HG02678 (cell line): ENCODE data around the gene SAMD13.

Source experiments
- ATAC-seq: cut with Tn5 transposase; IDR thresholded peaks from one replicate; pipeline ENCODE4 v1.9.1; 2021; ENCODE audit warnings: mild to moderate bottlenecking, moderate library complexity; ENCODE audit not compliant: unreplicated experiment

Gene SAMD13

GRCh38 chr1:84339503-84339902 is 38.0 kb downstream of the SAMD13 start:
- ATAC-seq: no peak

DNA sequence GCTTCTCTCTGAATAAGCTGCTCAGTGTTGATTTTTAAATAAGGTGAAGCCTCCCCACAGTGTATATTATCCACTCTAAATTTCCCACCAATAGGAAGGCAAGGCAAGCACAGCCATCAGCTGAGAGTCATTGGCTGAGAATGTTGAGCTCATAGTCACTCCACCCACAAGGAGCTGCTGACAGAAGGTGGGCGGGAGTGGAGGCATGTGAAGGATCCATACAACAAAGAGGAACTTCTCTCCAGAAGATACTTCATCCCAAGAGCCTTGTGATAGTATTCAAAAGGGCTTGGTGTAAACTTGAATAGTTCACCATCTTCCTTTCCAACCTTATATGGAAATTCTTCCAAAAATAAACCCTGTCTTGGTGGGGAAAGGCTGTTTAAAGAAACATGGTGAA is 42.8 kb downstream of the SAMD13 start:
- ATAC-seq: no peak

GRCh38 chr1:84345220-84345619 is 43.7 kb downstream of the SAMD13 start:
- ATAC-seq: no peak

- no peak for ATAC-seq
These were observed 45.9 kb downstream of the SAMD13 start for GRCh38 chr1:84347271-84347931.

DNA sequence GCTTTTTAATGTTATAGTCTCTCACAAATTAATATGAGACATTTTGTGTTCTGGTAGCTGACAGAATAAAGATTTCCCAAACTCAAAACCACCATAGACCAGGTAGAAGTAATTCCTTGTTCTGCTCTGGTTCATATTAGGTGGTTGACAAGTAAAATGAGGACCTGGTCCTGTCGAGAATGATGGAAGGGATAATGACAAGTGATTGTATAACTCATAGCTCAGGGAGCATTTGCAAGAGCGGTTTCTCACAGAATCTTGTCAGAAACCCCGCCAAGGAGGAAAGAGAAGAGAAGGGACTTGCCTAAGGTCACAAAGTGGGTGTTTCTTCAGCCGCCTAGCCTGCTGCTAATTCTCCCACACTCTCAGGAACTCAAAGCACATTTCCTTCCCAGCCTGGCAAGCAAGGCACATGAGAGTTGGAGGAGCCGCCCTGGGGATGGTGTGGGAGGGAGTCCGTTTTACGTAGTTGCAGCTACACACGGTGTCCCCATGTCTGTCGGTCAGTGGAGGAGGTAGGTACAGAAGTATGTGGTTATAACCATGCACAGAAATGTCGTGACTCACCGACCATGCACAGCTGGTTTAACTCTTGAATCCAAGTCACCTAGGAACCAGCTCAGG is 46.5 kb downstream of the SAMD13 start:
- no peak for ATAC-seq

GRCh38 chr1:84348759-84349158 is 47.3 kb downstream of the SAMD13 start:
- ATAC-seq: no peak

- no peak for ATAC-seq
These were observed 48.6 kb downstream of the SAMD13 start for GRCh38 chr1:84350104-84350503.

DNA sequence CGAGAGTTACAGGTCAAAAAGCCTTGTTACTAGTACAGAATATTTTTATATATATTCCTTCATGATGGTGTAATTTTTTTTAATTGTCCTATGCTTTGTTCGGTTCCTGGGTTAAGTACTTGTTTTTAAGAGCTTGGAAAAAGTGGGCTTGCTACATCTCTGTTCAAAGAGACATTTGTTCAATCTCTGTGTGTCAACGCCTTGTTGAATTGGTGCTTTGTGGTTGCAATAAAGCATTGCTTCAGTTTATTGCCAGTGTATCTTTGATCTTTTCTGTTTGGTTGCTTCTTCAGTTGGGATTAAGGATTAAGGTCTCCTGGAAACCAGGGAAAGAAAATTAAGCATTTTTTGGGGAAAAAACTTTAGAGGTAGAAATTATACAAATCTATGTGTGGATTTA is 49.0 kb downstream of the SAMD13 start:
- ATAC-seq: no peak

DNA sequence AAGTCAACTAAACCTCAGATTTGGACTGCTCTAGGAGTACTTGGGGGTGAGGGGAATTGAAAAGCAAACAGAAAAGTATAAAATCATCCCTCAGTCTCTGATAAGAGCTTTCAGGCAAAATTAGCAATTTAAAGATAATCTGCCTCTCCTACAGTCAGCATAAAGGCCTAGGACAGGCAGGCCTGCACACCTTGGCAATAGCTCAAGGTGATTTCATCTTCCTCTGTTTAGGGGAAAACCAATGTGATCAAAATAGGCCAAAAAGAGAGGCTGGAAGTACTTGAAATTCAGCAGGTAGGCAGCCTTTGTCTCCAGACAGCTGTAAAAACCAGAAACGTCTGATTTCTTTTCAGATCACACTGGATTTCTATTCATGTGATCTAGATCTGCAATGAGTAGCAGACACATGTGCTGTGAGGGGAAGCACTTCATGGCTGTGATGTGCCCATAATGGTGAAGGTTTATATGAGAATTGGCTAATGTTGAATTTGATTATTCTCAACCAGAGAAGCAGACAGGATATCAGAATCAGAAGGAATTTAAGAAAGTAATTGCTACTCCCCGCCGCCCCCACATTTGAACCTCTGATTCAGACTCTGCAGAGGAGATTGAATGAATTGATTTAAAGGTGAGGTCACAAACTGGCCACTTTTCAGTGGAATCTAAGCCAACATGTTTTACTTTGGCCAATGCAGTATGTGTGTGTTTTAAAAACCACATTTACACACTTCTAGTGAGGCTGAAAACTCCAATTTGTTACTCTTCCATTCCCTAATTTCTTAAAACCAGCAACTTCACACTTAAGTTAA is 51.0 kb downstream of the SAMD13 start:
- no peak for ATAC-seq

GRCh38 chr1:84353695-84354094 is 52.2 kb downstream of the SAMD13 start:
- no peak for ATAC-seq

GRCh38 chr1:84355556-84355955 is 54.0 kb downstream of the SAMD13 start:
- no peak for ATAC-seq

GRCh38 chr1:84356881-84357280 is 55.4 kb downstream of the SAMD13 start:
- ATAC-seq: no peak

DNA sequence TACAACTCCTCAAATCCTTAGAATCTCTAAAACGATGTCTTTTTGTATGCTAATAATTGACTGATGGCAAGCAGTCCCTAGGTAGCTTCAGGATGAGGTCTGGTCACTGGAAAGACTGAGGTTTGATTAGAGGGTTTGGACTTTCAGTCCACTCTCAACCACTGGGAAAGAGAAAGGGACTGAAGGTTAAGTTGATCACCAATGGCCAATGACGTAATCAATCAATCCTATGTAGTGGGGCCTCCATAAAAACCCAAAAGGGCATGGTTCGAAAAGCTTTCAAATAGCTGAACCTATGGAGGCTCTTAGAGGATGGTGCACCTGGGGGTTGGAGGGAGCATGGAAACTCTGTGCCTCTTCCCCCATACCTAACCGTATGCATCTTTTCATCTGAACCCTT is 57.2 kb downstream of the SAMD13 start:
- no peak for ATAC-seq

DNA sequence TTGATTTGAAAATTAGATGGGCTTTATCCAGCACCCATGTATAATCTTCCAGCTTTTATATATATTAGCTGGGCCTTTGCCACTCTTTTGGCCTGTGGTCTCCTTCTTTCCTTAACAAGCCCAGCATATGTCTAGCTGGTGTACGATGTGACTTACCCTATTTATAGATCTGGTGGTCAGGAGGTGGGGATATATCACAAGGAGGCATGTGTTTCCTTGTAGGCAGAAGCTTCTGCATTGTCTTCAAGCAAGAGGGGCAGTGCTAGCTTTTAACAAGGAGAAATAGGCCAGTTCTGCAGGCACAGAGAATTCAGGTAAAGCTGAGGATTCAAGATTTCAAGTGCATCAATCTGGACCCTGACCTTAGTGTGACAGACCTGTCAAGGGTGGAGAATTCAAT is 58.8 kb downstream of the SAMD13 start:
- ATAC-seq: no peak

- no peak for ATAC-seq
These were observed 60.3 kb downstream of the SAMD13 start for GRCh38 chr1:84361796-84362195.

DNA sequence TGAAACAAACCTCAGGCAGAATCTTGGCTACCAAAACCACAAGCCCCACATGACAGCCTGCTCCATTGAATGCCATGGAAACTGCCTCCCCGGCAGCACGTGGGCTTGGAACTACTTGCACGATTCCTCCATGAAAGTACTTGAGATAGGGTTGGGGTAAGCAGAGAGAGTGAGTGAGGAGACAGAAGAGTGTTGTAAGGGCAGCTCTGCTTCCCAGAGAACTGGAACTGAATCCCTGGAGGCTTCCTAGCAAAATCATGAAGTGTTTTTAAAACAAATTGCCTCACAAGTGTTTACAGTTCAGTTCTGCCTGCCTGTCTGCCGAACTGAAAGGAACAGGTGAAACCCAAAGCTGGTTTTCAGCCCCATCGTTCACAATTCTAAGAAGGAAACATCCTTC is 61.5 kb downstream of the SAMD13 start:
- no peak for ATAC-seq

- no peak for ATAC-seq
These were observed 62.1 kb downstream of the SAMD13 start for GRCh38 chr1:84363622-84364021.

DNA sequence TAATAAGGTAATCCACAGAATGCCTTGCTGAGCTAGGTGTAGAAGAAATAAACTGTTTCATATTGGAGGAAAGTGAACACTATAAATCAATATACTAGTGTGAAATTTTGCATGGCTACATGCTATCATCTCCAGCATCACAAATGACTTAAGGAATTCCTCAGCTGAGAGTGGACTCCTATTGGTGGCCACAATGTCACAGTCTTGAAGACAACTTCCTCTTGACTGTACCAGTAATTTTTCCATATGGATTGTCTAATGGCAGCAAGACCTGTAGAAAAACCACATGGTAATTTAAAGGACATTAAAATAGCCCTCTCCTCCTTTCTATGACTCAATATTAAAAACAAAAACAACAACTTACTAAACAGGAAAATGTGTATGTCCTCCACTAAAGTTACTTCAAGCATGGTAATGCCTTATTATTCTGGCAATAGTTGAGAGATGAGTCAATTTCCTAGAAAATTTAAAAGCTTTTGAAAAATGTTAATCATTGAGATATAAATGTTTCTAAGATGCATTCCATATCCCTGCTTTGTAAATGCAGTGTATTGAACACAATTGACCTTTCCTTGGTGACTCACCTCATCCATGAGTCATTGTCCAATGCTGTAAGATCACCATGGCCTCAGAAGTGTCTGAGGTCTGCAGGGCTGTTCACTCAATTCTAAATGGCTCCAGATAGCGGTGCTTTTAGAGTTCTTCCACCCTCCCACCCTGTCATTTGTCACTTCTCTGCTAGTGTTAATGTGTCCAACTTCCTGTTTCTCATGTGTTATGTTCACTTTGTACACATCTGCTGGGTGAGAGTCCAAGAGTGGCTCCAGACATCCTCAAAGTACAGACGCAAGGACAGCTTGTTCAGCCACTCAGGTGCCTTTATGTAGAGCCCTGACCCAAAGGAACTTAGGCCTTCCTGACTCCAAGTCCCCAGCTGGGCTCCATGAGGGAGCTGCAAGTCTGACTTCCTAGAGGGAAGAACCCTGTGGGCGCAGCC is 64.0 kb downstream of the SAMD13 start:
- no peak for ATAC-seq

DNA sequence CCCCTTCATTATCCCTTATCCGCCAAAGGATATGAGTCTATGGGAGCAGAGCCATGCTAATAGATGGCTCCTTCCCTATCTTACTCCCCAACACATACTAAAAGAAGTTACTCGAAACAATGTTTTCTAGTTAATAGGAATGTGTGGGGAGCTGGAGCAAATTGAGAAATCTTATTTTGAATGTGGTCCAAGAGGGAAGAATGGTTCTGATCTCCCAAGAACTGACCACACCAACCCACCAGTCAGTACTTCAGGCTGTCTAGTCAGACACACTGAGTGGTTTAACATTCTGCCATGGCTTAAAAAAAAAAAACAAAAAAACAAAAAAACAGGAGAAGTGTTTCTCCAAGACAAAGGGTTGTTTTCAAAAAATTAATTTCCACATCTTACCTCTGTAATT is 65.3 kb downstream of the SAMD13 start:
- no peak for ATAC-seq

DNA sequence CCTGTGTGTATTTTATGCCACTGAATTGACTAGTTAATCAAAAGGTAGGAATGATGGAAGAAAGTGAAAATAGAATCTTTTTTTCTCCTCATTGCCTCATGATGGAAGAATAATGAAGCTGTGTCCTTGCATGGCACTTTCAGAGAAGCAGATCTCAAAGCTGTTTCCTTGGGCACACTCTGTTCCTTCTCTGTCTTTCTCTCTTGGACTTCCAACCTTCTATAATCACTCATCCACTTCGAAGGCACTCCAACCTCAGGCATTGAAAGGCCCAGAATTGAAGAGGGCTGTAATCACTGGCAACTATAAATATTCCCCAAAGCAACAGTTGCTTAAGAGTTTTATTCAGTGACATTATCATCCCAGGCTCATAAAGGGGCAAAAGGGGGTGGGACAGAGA is 65.7 kb downstream of the SAMD13 start:
- no peak for ATAC-seq

GRCh38 chr1:84368441-84368840 is 66.9 kb downstream of the SAMD13 start:
- ATAC-seq: no peak
